Endothelial cell of umbilical vein (primary cell): Measurements from ENCODE around the gene VHLL. TPM values are rescaled to one million over a fixed set of nuclear protein-coding genes. Genes with fewer than 3 reads are reported as not detected.

Source experiments
- BruUV-seq: library from RNA; stranded (reverse); fragments of 400-500 nt; replicated peaks from 2 replicates; lab custom pipeline; 2021; lab: Mats Ljungman, UMichigan
- CTCF ChIA-PET: fragments of 300-600, 350-600 bp; sonication (Branson Sonifier 250); formaldehyde crosslinking; loops from one replicate; lab custom pipeline; 2021; ENCODE audit warnings: antibody characterized with exemption, inconsistent platforms; lab: Charles Lee
- POLR2A ChIA-PET: fragments of 300-600, 350-600 bp; sonication (Branson Sonifier 250); formaldehyde crosslinking; loops from one replicate; lab custom pipeline; 2021; ENCODE audit warnings: antibody characterized with exemption, inconsistent platforms; lab: Charles Lee
- DNase-seq: peaks from one replicate; pipeline ENCODE4 v3.0.0-alpha.2; 2011; ENCODE audit warnings: low read depth, low spot score
- FAIRE-seq: peaks from 2 replicates; lab custom pipeline; 2011; peaks lifted over from hg19 to GRCh38; lab: Jason Lieb, UNC
- H2AFZ ChIP-seq: 2 replicates; pipeline ENCODE4 v1.6.0; 2012; ENCODE audit warnings: low read depth, low read length, control low read depth, inconsistent platforms
- H3K27ac ChIP-seq: 2 replicates; pipeline ENCODE4 v1.5.1; 2011; ENCODE audit warnings: low read depth, mild to moderate bottlenecking, control low read depth, low read length, moderate library complexity; ENCODE audit not compliant: insufficient read depth
- H3K27me3 ChIP-seq, 2 experiments: 2 replicates each; pipeline versions ENCODE4 v1.6.0 to v1.6.1; 2011; ENCODE audit warnings: low read length in 2 of 2, mixed read lengths in 1 of 2; ENCODE audit not compliant: control insufficient read depth in 2 of 2, insufficient read depth in 2 of 2
- H3K36me3 ChIP-seq, 2 experiments: 2 replicates in 1 of 2; 3 replicates in 1 of 2; pipeline ENCODE4 v1.5.1; 2011; ENCODE audit warnings: low read length in 2 of 2, mild to moderate bottlenecking in 1 of 2, moderate library complexity in 1 of 2; ENCODE audit not compliant: control insufficient read depth in 2 of 2, insufficient read depth in 2 of 2; ENCODE audit errors: extremely low read depth in 1 of 2
- H3K4me1 ChIP-seq: 3 replicates; pipeline ENCODE4 v1.5.1; 2011; ENCODE audit warnings: mild to moderate bottlenecking, low read length; ENCODE audit not compliant: control insufficient read depth, insufficient read depth; ENCODE audit errors: extremely low read depth
- H3K4me2 ChIP-seq: 2 replicates; pipeline ENCODE4 v1.6.1; 2011; ENCODE audit warnings: low read length, control low read depth, mixed read lengths; ENCODE audit not compliant: insufficient read depth
- H3K4me3 ChIP-seq, 3 experiments: fragments of 200-600 bp in 1 of 3; sonication (generic), shearing (Covaris generic) in 1 of 3; replicated peaks in 1 of 3; 2 replicates each; pipeline ENCODE4 v1.5.1; 2011 to 2016; ENCODE audit warnings: control low read depth in 3 of 3, low read length in 3 of 3, mild to moderate bottlenecking in 2 of 3, inconsistent platforms in 1 of 3, low read depth in 1 of 3, moderate library complexity in 1 of 3; ENCODE audit not compliant: insufficient read depth in 1 of 3
- H3K79me2 ChIP-seq: 2 replicates; pipeline ENCODE4 v1.6.0; 2012; ENCODE audit warnings: low read length, inconsistent platforms; ENCODE audit not compliant: control insufficient read depth, insufficient read depth
- H3K9ac ChIP-seq: replicated peaks from 2 replicates; pipeline ENCODE3; 2011; ENCODE audit warnings: low read length, control low read depth; ENCODE audit not compliant: insufficient read depth; ENCODE audit errors: extremely low read depth
- H3K9me1 ChIP-seq: replicated peaks from 3 replicates; pipeline ENCODE4 v1.6.0; 2011; ENCODE audit warnings: mild to moderate bottlenecking, low read length; ENCODE audit not compliant: control insufficient read depth, insufficient read depth; ENCODE audit errors: extremely low read depth
- H3K9me3 ChIP-seq: replicated peaks from 2 replicates; pipeline ENCODE4 v1.5.1; 2012; ENCODE audit warnings: low read length, inconsistent platforms; ENCODE audit not compliant: control insufficient read depth, insufficient read depth
- H4K20me1 ChIP-seq: replicated peaks from 2 replicates; pipeline ENCODE3; 2011; ENCODE audit warnings: mild to moderate bottlenecking, low read length; ENCODE audit not compliant: control insufficient read depth, insufficient read depth; ENCODE audit errors: extremely low read depth
- CTCF ChIP-seq, 2 donors: IDR thresholded peaks; 1 replicate in 1 of 2; 2 replicates in 1 of 2; pipeline ENCODE4 v1.5.1; 2011; ENCODE audit warnings: low read length in 2 of 2, mild to moderate bottlenecking in 2 of 2, moderate library complexity in 2 of 2, control low read depth in 1 of 2, inconsistent platforms in 1 of 2, low read depth in 1 of 2; ENCODE audit not compliant: insufficient read depth in 1 of 2; ENCODE audit errors: extremely low read depth in 1 of 2
- EZH2 ChIP-seq: IDR thresholded peaks from 2 replicates; pipeline ENCODE4 v1.6.1; 2012; ENCODE audit warnings: borderline replicate concordance, low read depth, mild to moderate bottlenecking, moderate library complexity, low read length, inconsistent platforms; ENCODE audit not compliant: severe bottlenecking
- FOS ChIP-seq: IDR thresholded peaks from 2 replicates; pipeline ENCODE4 v1.6.1; 2011; ENCODE audit warnings: mild to moderate bottlenecking, low read length, moderate library complexity, borderline replicate concordance; ENCODE audit not compliant: insufficient read depth
- GATA2 ChIP-seq: IDR thresholded peaks from 2 replicates; pipeline ENCODE4 v1.7.0; 2011; ENCODE audit warnings: low read depth, mild to moderate bottlenecking, moderate library complexity, mixed read lengths, low read length; ENCODE audit not compliant: insufficient read length, insufficient read depth
- JUN ChIP-seq: IDR thresholded peaks from 2 replicates; pipeline ENCODE4 v1.6.1; 2011; ENCODE audit warnings: borderline replicate concordance, low read depth; ENCODE audit not compliant: insufficient read length, insufficient read depth
- MAX ChIP-seq: IDR thresholded peaks from 2 replicates; pipeline ENCODE4 v1.6.1; 2011; ENCODE audit not compliant: insufficient read depth, insufficient read length
- MYC ChIP-seq: IDR thresholded peaks from one replicate; pipeline ENCODE4 v1.6.1; 2011; ENCODE audit warnings: mild to moderate bottlenecking, low read depth, low read length
- POLR2A ChIP-seq: IDR thresholded peaks from 2 replicates; pipeline ENCODE4 v1.6.1; 2012; ENCODE audit warnings: low read depth, mild to moderate bottlenecking, control low read depth, low read length
- POLR2AphosphoS5 ChIP-seq: IDR thresholded peaks from 2 replicates; pipeline ENCODE4 v1.6.1; 2012; ENCODE audit warnings: low read depth, mild to moderate bottlenecking, control low read depth, low read length, moderate library complexity; ENCODE audit not compliant: insufficient read depth
- dilution Hi-C: fragments of 300-500 bp; cut with MboI; formaldehyde crosslinking; loops from one replicate; pipeline ENCODE4 v1.15.0; 2019; ENCODE audit warnings: low sequenced_read_pairs; ENCODE audit not compliant: extremely low pct_ligation_motif_present
- intact Hi-C: fragments of 100-400 bp; cut with micrococcal nuclease; formaldehyde crosslinking; loops from one replicate; pipeline ENCODE4 v1.10.0; 2022
- polyA plus RNA-seq, 4 experiments: library from polyadenylated mRNA; depleted of rRNA in 3 of 4; stranded (reverse) in 3 of 4; unstranded in 1 of 4; fragments of >200 nt; gene quantifications; 2 replicates each; pipeline versions ENCODE4 v1.2.1 to v1.2.3, GENCODE V29; 2011 to 2012; ENCODE audit warnings: missing spikeins in 1 of 4
- total RNA-seq: library from RNA; stranded (reverse); gene quantifications from 2 replicates; pipeline ENCODE4 v1.2.3, GENCODE V29; 2021

VHLL gene
- total and polyA plus RNA-seq, 2 donors (not counting 3 experiments of a cell fraction or from before 2014, with no cell fraction given): 0.73 TPM; not detected in 1

DNA sequence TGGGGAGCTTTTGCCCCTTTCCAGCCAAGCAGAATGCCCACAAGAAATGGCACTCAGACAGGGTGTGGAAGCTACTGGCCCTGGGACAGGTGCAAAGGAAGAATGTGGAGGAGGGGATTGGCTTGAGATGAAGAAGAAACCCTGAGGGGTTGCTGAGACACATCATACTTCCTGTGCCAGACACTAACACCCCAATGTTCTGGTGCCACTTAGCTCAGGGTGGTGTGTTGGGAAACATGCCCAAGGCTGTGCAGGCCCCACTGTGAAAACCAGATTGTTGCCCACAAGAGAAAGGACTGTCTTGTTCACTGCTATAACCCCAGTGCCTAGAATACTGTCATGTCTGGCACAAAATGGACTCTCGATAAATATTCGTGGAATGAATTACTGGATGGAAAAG, 41.4 kb downstream of the VHLL start:
- Histone ChIP-seq H4K20me1 (no peaks in the 10 kb centered on the region), H3K4me1 (no peaks in the 10 kb centered on the region), H3K27me3 (no peaks in the 10 kb centered on the region), H3K9ac (no peak overlapping the region), H3K4me3 (no peak overlapping the region), H3K9me1 (no peaks in the 10 kb centered on the region), H3K27ac (no peak overlapping the region), H3K9me3 (no peaks in the 10 kb centered on the region), H3K36me3 (peaks cover 24 to 67% of the 10 kb centered on the region in 2 experiments), H3K79me2 (no peaks in the 10 kb centered on the region), H3K4me2 (no peak overlapping the region), H2AFZ (no peak overlapping the region)
- no peak for TF ChIP-seq POLR2AphosphoS5
- no peak for TF ChIP-seq POLR2A
- TF ChIP-seq FOS: no peak
- TF ChIP-seq MYC: no peak
- no peak for TF ChIP-seq CTCF (IDR thresholded peaks at IDR 0.05; ENCODE audit: extremely low read depth in 1 of 2, insufficient read depth in 1 of 2, low read depth in 1 of 2, low read length in 2 of 2)
- no peak for TF ChIP-seq EZH2
- no peak for TF ChIP-seq GATA2
- no peak for TF ChIP-seq MAX
- no peak for TF ChIP-seq JUN
- dilution Hi-C loops (no loop called here), intact Hi-C loops (no loop called here)
- BruUV-seq: no TSS peak
- DNase-seq: no peak
- POLR2A ChIA-PET: no interaction called here
- FAIRE-seq: no peak
- CTCF ChIA-PET: interaction anchor here (1.0 to 1.6 kb wide), 5 partner anchors 14 to 112 kb away, joined by 3 to 4 read pairs (median 3); partner anchors contain the start of gene SMG5
